Vagina (tissue), 2 donors: ENCODE measurements around the gene EGF. TPM values are rescaled to one million over a fixed set of nuclear protein-coding genes. Genes with fewer than 3 reads are reported as not detected.

Source experiments
- DNase-seq, 2 donors: peaks; one replicate each; pipeline ENCODE4 v3.0.0-alpha.2; 2017; ENCODE audit errors: extremely low spot score in 2 of 2
- H3K27ac ChIP-seq: fragments of 200-600 bp; sonication (generic); one replicate; pipeline ENCODE4 v1.5.1; 2019
- H3K27me3 ChIP-seq: fragments of 200-600 bp; sonication (generic); one replicate; pipeline ENCODE4 v1.5.1; 2019
- H3K36me3 ChIP-seq, 2 donors: fragments of 200-600 bp; sonication (generic); one replicate each; pipeline ENCODE4 v1.5.1; 2017 to 2019
- H3K4me1 ChIP-seq: fragments of 200-600 bp; sonication (generic); one replicate; pipeline ENCODE4 v1.5.1; 2019
- H3K4me3 ChIP-seq, 2 donors: fragments of 200-600 bp; sonication (generic); 1 replicate in 1 of 2; 2 replicates in 1 of 2; pipeline ENCODE4 v1.5.1; 2016 to 2019
- H3K9me3 ChIP-seq: fragments of 200-600 bp; sonication (generic); one replicate; pipeline ENCODE4 v1.5.1; 2019
- CTCF ChIP-seq, 3 experiments: fragments of 450-650 bp in 2 of 3; fragments of 200-600 bp in 1 of 3; sonication (generic) in 1 of 3; IDR thresholded peaks; one replicate each; pipeline ENCODE4 v1.5.1; 2017 to 2019; ENCODE audit warnings: antibody characterized with exemption in 3 of 3, mild to moderate bottlenecking in 2 of 3, moderate library complexity in 2 of 3
- POLR2A ChIP-seq, 2 donors: fragments of 450-650 bp; IDR thresholded peaks; one replicate each; pipeline ENCODE4 v1.6.1; 2017; ENCODE audit warnings: antibody characterized with exemption in 2 of 2, mild to moderate bottlenecking in 2 of 2, moderate library complexity in 2 of 2
- POLR2AphosphoS5 ChIP-seq, 2 donors: sonication (generic); formaldehyde crosslinking; IDR thresholded peaks; one replicate each; pipeline ENCODE4 v1.9.0; 2017; ENCODE audit warnings: antibody characterized with exemption in 2 of 2, mild to moderate bottlenecking in 2 of 2, low read depth in 1 of 2; ENCODE audit not compliant: insufficient read depth in 1 of 2
- intact Hi-C: fragments of 100-400 bp; cut with DNase I; formaldehyde crosslinking; loops from one replicate; pipeline ENCODE4 v1.15.1; 2023
- small RNA-seq: library from RNA; depleted of rRNA; stranded (forward); fragments of <200 nt; gene quantifications from one replicate; pipeline ENCODE3, GENCODE V24; 2016
- total RNA-seq: library from RNA; depleted of rRNA; stranded (reverse); fragments of >200 nt; gene quantifications from one replicate; pipeline ENCODE4 v1.2.3, GENCODE V29; 2016

Gene EGF
- total RNA-seq, 1 donor from 2014 or later = 0.74 TPM

GRCh38 chr4:110059556-110060191, 147.0 kb downstream of the EGF start:
- H3K27me3 ChIP-seq = no peaks in the 10 kb centered on the region
- no peak for DNase-seq
- TF ChIP-seq POLR2AphosphoS5 (IDR thresholded peaks at IDR 0.05; ENCODE audit: insufficient read depth in 1 of 2, low read depth in 1 of 2) (no peak), CTCF (IDR thresholded peaks at IDR 0.05) (no peak), POLR2A (IDR thresholded peaks at IDR 0.05) (no peak)
- intact Hi-C loops = no loop called here
- no peaks in the 10 kb centered on the region for H3K4me1 ChIP-seq
- no peaks in the 10 kb centered on the region for H3K36me3 ChIP-seq
- no peaks in the 10 kb centered on the region for H3K9me3 ChIP-seq
- H3K27ac ChIP-seq = no peak overlapping the region
- H3K4me3 ChIP-seq = no peak overlapping the region

DNA sequence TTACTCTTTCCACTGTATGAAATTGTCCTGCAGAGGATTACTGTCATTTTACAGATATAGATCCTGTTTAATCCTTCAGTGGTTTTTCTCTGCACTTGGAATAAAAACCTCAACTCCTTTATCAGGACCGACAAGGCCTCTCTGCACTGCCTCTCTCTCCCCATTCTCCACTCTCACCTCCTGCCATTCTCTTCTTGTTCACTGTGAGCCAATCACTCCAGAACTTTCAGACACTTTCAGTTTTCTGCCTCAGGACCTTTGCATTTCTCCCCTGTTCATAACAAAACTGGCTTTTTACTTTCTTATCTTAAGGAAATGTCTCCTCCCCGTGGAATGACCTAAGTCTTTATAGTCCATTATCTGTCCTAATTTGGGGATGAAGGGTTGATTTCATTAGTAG, 148.4 kb downstream of the EGF start:
- Histone ChIP-seq H3K27ac (no peak overlapping the region), H3K4me3 (no peak overlapping the region), H3K27me3 (no peaks in the 10 kb centered on the region), H3K4me1 (no peaks in the 10 kb centered on the region), H3K36me3 (no peaks in the 10 kb centered on the region), H3K9me3 (no peaks in the 10 kb centered on the region)
- intact Hi-C loops = no loop called here
- no peak for TF ChIP-seq CTCF (IDR thresholded peaks at IDR 0.05)
- no peak for TF ChIP-seq POLR2A (IDR thresholded peaks at IDR 0.05)
- no peak for TF ChIP-seq POLR2AphosphoS5 (IDR thresholded peaks at IDR 0.05; ENCODE audit: insufficient read depth in 1 of 2, low read depth in 1 of 2)
- DNase-seq = no peak

Small RNA genes within 50 kb of the gene (small RNA-seq; reads per million reads assigned to genes)
- not detected for gene RNU6-35P

Other genes with a start within 250 kb of the EGF start
- 7.9 TPM for gene CASP6, start 209.4 kb upstream of the EGF start, total RNA-seq
- gene PLA2G12A, start 182.8 kb upstream of the EGF start, total RNA-seq = 16.9 TPM
- gene CFI, start 110.9 kb upstream of the EGF start, total RNA-seq = 15.0 TPM
- gene GAR1, start 97.1 kb upstream of the EGF start, total RNA-seq = 6.4 TPM
- gene RRH, start 84.9 kb upstream of the EGF start, total RNA-seq = not detected
- gene LRIT3, start 64.8 kb upstream of the EGF start, total RNA-seq = not detected